ENCODE data around the gene ADGRD2. TPM values are rescaled to one million over a fixed set of nuclear protein-coding genes. Genes with fewer than 3 reads are reported as not detected.

Gene ADGRD2
- total RNA-seq, 1 donor from 2014 or later, result not detected

GRCh38 chr9:124490004-124490403 is 39.8 kb downstream of the ADGRD2 start:
- TF ChIP-seq CTCF (IDR thresholded peaks at IDR 0.05; ENCODE audit: borderline replicate concordance), result no peak
- DNase-seq, result no peak
- no peaks in the 10 kb centered on the region for H3K9me3 ChIP-seq (replicated peaks)
- no peak overlapping the region for H3K4me3 ChIP-seq
- no peaks in the 10 kb centered on the region for H3K4me1 ChIP-seq
- intact Hi-C loops (cut with micrococcal nuclease), result no loop called here
- no peak overlapping the region for H3K27ac ChIP-seq (replicated peaks)
- H3K36me3 ChIP-seq, result no peaks in the 10 kb centered on the region
- peaks cover 85% of the 10 kb centered on the region for H3K27me3 ChIP-seq (ENCODE audit: low read depth)

- H3K4me3 ChIP-seq, result no peak overlapping the region
- no peak for TF ChIP-seq CTCF (IDR thresholded peaks at IDR 0.05; ENCODE audit: borderline replicate concordance)
- intact Hi-C loops (cut with micrococcal nuclease), result no loop called here
- no peaks in the 10 kb centered on the region for H3K9me3 ChIP-seq (replicated peaks)
- H3K4me1 ChIP-seq, result no peaks in the 10 kb centered on the region
- no peaks in the 10 kb centered on the region for H3K36me3 ChIP-seq
- DNase-seq, result no peak
- peaks cover 83% of the 10 kb centered on the region for H3K27me3 ChIP-seq (ENCODE audit: low read depth)
- H3K27ac ChIP-seq (replicated peaks), result no peak overlapping the region
Observed at GRCh38 chr9:124491049-124491975, 41.1 kb downstream of the ADGRD2 start.

GRCh38 chr9:124492818-124493217 is 42.6 kb downstream of the ADGRD2 start:
- intact Hi-C loops (cut with micrococcal nuclease), result no loop called here
- TF ChIP-seq CTCF (IDR thresholded peaks at IDR 0.05; ENCODE audit: borderline replicate concordance), result no peak
- no peak overlapping the region for H3K4me3 ChIP-seq
- no peaks in the 10 kb centered on the region for H3K9me3 ChIP-seq (replicated peaks)
- H3K27me3 ChIP-seq (ENCODE audit: low read depth), result peaks cover 72% of the 10 kb centered on the region
- no peak overlapping the region for H3K27ac ChIP-seq (replicated peaks)
- H3K36me3 ChIP-seq, result no peaks in the 10 kb centered on the region
- no peak for DNase-seq
- H3K4me1 ChIP-seq, result no peaks in the 10 kb centered on the region

- Histone ChIP-seq H3K4me3 (no peak overlapping the region), H3K36me3 (no peaks in the 10 kb centered on the region), H3K9me3 (replicated peaks) (no peaks in the 10 kb centered on the region), H3K27ac (replicated peaks) (no peak overlapping the region), H3K4me1 (no peaks in the 10 kb centered on the region), H3K27me3 (ENCODE audit: low read depth) (peaks cover 69% of the 10 kb centered on the region)
- no peak for TF ChIP-seq CTCF (IDR thresholded peaks at IDR 0.05; ENCODE audit: borderline replicate concordance)
- no peak for DNase-seq
- intact Hi-C loops (cut with micrococcal nuclease), result no loop called here
Observed at GRCh38 chr9:124493218-124493617, 43.0 kb downstream of the ADGRD2 start.

- peaks cover 69% of the 10 kb centered on the region for H3K27me3 ChIP-seq (ENCODE audit: low read depth)
- H3K36me3 ChIP-seq, result no peaks in the 10 kb centered on the region
- intact Hi-C loops (cut with micrococcal nuclease), result no loop called here
- TF ChIP-seq CTCF (IDR thresholded peaks at IDR 0.05; ENCODE audit: borderline replicate concordance), result no peak
- H3K4me1 ChIP-seq, result no peaks in the 10 kb centered on the region
- no peak overlapping the region for H3K4me3 ChIP-seq
- no peak for DNase-seq
- H3K9me3 ChIP-seq (replicated peaks), result no peaks in the 10 kb centered on the region
- no peak overlapping the region for H3K27ac ChIP-seq (replicated peaks)
Observed at GRCh38 chr9:124493794-124494479, 43.7 kb downstream of the ADGRD2 start.
